Astrocyte (in vitro differentiated cells and primary cell): ENCODE measurements around the gene SKAP2. TPM values are rescaled to one million over a fixed set of nuclear protein-coding genes. Genes with fewer than 3 reads are reported as not detected.
"Not testable (repeated sequence)": the region's sequence is repeated elsewhere in the genome, so short reads cannot be mapped to it uniquely, and the experiment has no call there.

Experiments
- DNase-seq: peaks from one replicate; pipeline ENCODE4 v3.0.0-alpha.2; 2010; ENCODE audit warnings: low read depth
- FAIRE-seq: peaks from 2 replicates; lab custom pipeline; 2011; peaks lifted over from hg19 to GRCh38; lab: Jason Lieb, UNC
- H2AFZ ChIP-seq: 2 replicates; pipeline ENCODE4 v1.6.0; 2012; ENCODE audit warnings: low read depth, low read length, inconsistent platforms
- H3K27ac ChIP-seq: 2 replicates; pipeline ENCODE4 v1.5.1; 2011; ENCODE audit warnings: low read depth, low read length, inconsistent platforms
- H3K27me3 ChIP-seq: 2 replicates; pipeline ENCODE4 v1.6.0; 2011; ENCODE audit warnings: low read length, inconsistent platforms; ENCODE audit not compliant: insufficient read depth
- H3K36me3 ChIP-seq: 2 replicates; pipeline ENCODE4 v1.5.1; 2011; ENCODE audit warnings: low read length, inconsistent platforms; ENCODE audit not compliant: insufficient read depth
- H3K4me1 ChIP-seq: 2 replicates; pipeline ENCODE4 v1.5.1; 2011; ENCODE audit warnings: low read length, inconsistent platforms; ENCODE audit not compliant: insufficient read depth
- H3K4me2 ChIP-seq: 2 replicates; pipeline ENCODE4 v1.6.0; 2012; ENCODE audit warnings: low read length, inconsistent platforms
- H3K4me3 ChIP-seq: 2 replicates; pipeline ENCODE4 v1.5.1; 2011; ENCODE audit warnings: low read depth, mild to moderate bottlenecking, low read length, inconsistent platforms; ENCODE audit not compliant: insufficient read depth
- H3K79me2 ChIP-seq: 2 replicates; pipeline ENCODE4 v1.6.0; 2012; ENCODE audit warnings: mild to moderate bottlenecking, low read length, inconsistent platforms; ENCODE audit not compliant: insufficient read depth
- H3K9ac ChIP-seq: 2 replicates; pipeline ENCODE4 v1.6.0; 2012; ENCODE audit warnings: mild to moderate bottlenecking, low read length, inconsistent platforms
- H3K9me3 ChIP-seq: 2 replicates; pipeline ENCODE4 v1.5.1; 2012; ENCODE audit warnings: low read depth, mild to moderate bottlenecking, low read length, inconsistent platforms; ENCODE audit not compliant: insufficient read depth
- H4K20me1 ChIP-seq: 2 replicates; pipeline ENCODE4 v1.6.0; 2012; ENCODE audit warnings: low read length, inconsistent platforms; ENCODE audit not compliant: insufficient read depth
- H3K27ac Mint-ChIP-seq: one replicate; pipeline ENCODE4 v1.8.0; 2021; ENCODE audit warnings: mild to moderate bottlenecking, mixed read lengths; ENCODE audit not compliant: unreplicated experiment
- H3K27me3 Mint-ChIP-seq: one replicate; pipeline ENCODE4 v1.8.0; 2021; ENCODE audit warnings: low read depth, mixed read lengths; ENCODE audit not compliant: unreplicated experiment
- H3K36me3 Mint-ChIP-seq: one replicate; pipeline ENCODE4 v1.8.0; 2021; ENCODE audit warnings: low read depth, mixed read lengths; ENCODE audit not compliant: unreplicated experiment
- H3K4me1 Mint-ChIP-seq: one replicate; pipeline ENCODE4 v1.8.0; 2021; ENCODE audit warnings: low read depth, mixed read lengths; ENCODE audit not compliant: unreplicated experiment
- H3K4me3 Mint-ChIP-seq: one replicate; pipeline ENCODE4 v1.8.0; 2021; ENCODE audit warnings: mild to moderate bottlenecking, moderate library complexity, mixed read lengths; ENCODE audit not compliant: unreplicated experiment
- H3K9me3 Mint-ChIP-seq: one replicate; pipeline ENCODE4 v1.8.0; 2021; ENCODE audit warnings: mild to moderate bottlenecking, mixed read lengths; ENCODE audit not compliant: unreplicated experiment
- EZH2 ChIP-seq: IDR thresholded peaks from 2 replicates; pipeline ENCODE4 v1.6.1; 2012; ENCODE audit warnings: mild to moderate bottlenecking, low read length, inconsistent platforms; ENCODE audit not compliant: insufficient read depth
- total RNA-seq: library from RNA; stranded (reverse); gene quantifications from 2 replicates; pipeline ENCODE4 v1.2.1, GENCODE V29; 2021
- TF ChIP-seq, protein P1 (sequence below): IDR thresholded peaks from 2 replicates; pipeline ENCODE4 v1.5.1; 2011; ENCODE audit warnings: low read depth, mild to moderate bottlenecking, inconsistent platforms, low read length, moderate library complexity; ENCODE audit not compliant: insufficient read depth

SKAP2 gene
- total RNA-seq, 1 donor from 2014 or later = 10.1 TPM

DNA sequence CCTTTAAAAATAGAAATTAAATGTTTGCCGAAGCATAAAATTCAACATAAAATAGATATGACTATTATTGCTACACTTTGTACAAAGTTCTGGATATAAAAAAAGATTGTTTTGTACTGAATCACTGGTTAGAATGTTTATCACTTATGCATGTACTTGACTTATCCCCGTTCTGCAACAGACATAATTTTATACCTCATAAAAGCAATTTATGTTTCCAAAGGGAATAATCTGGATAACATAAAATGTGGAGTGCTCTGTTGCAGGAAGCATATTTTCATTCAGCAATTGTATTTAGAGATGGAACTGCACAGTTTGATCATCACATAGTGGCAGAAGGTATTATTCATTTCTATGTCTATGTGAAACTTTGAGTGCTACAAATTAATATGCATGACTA, 21.5 kb downstream of the SKAP2 start:
- no peaks in the 10 kb centered on the region for H3K36me3 Mint-ChIP-seq
- no peaks in the 10 kb centered on the region for H3K4me1 Mint-ChIP-seq
- Histone ChIP-seq H3K4me2 (no peak overlapping the region), H3K27me3 (peaks cover 2% of the 10 kb centered on the region), H3K4me3 (no peak overlapping the region), H2AFZ (no peak overlapping the region), H4K20me1 (no peaks in the 10 kb centered on the region), H3K36me3 (no peaks in the 10 kb centered on the region), H3K9ac (no peak overlapping the region), H3K4me1 (no peaks in the 10 kb centered on the region), H3K27ac (no peak overlapping the region), H3K9me3 (no peaks in the 10 kb centered on the region), H3K79me2 (no peaks in the 10 kb centered on the region)
- no peak overlapping the region for H3K27ac Mint-ChIP-seq
- H3K9me3 Mint-ChIP-seq = no peaks in the 10 kb centered on the region
- no peak for TF ChIP-seq EZH2
- TF ChIP-seq, protein P1, sequence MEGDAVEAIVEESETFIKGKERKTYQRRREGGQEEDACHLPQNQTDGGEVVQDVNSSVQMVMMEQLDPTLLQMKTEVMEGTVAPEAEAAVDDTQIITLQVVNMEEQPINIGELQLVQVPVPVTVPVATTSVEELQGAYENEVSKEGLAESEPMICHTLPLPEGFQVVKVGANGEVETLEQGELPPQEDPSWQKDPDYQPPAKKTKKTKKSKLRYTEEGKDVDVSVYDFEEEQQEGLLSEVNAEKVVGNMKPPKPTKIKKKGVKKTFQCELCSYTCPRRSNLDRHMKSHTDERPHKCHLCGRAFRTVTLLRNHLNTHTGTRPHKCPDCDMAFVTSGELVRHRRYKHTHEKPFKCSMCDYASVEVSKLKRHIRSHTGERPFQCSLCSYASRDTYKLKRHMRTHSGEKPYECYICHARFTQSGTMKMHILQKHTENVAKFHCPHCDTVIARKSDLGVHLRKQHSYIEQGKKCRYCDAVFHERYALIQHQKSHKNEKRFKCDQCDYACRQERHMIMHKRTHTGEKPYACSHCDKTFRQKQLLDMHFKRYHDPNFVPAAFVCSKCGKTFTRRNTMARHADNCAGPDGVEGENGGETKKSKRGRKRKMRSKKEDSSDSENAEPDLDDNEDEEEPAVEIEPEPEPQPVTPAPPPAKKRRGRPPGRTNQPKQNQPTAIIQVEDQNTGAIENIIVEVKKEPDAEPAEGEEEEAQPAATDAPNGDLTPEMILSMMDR = no peak
- no peak overlapping the region for H3K4me3 Mint-ChIP-seq
- no peaks in the 10 kb centered on the region for H3K27me3 Mint-ChIP-seq
- FAIRE-seq (no peak), DNase-seq (no peak)

DNA sequence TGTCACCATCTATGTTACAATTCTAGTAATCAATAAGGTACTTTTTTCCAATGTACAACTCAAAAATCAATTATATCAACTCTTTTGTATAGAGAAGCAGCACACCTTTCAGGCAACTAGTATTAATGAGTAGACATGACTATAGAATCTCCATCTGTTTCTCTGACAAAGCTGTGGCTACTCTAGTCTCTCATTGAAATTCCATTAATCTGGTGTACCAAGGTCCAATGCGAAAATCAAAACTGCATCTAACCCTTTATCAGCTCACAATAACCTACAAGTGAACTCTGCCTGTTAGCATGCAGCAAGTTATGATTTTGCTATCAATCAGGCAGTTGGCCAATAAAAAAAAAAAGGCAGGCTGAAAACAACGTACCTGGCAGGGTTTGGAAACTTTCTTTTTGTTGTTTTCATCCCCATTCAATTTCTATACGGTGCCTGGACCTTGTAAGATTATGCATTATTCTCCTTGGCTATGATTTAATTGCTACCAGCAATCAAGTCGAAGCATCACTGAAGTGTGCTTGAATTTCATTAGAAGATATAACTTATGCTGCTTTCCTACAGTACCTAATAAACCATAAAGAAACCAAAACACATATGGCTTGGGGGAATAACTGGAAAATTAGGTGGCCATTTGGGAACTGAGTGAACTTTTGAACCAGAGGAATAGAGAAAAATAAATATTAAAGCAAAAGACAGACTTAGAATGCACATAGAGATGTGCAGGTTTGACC, 23.2 kb downstream of the SKAP2 start:
- no peak overlapping the region for H3K4me3 Mint-ChIP-seq
- H3K27ac Mint-ChIP-seq = no peak overlapping the region
- Histone ChIP-seq H3K4me3 (no peak overlapping the region), H3K9me3 (no peaks in the 10 kb centered on the region), H3K4me1 (no peaks in the 10 kb centered on the region), H3K27me3 (peaks cover 2% of the 10 kb centered on the region), H2AFZ (no peak overlapping the region), H4K20me1 (no peaks in the 10 kb centered on the region), H3K36me3 (no peaks in the 10 kb centered on the region), H3K9ac (no peak overlapping the region), H3K4me2 (no peak overlapping the region), H3K79me2 (no peaks in the 10 kb centered on the region), H3K27ac (no peak overlapping the region)
- TF ChIP-seq, protein P1 = no peak
- no peak for TF ChIP-seq EZH2
- H3K27me3 Mint-ChIP-seq = no peaks in the 10 kb centered on the region
- no peak for FAIRE-seq
- H3K9me3 Mint-ChIP-seq = peaks cover 3% of the 10 kb centered on the region
- no peak for DNase-seq
- H3K4me1 Mint-ChIP-seq = no peaks in the 10 kb centered on the region
- peaks cover 11% of the 10 kb centered on the region for H3K36me3 Mint-ChIP-seq

DNA sequence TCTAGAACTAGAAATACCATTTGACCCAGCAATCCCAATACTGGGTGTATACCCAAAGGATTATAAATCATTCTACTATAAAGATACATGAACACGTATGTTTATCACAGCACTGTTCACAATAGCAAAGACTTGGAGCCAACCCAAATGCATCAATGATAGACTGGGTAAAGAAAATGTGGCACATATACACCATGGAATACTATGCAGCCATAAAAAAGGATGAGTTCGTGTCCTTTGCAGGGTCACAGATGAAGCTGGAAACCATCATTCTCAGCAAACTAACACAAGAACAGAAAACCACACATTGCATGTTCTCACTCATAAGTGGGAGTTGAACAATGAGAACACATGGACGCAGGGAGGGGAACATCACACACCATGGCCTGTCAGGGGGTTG, 27.6 kb downstream of the SKAP2 start:
- H3K4me3 Mint-ChIP-seq, DNase-seq, H3K9me3 ChIP-seq, H3K27ac ChIP-seq, H3K27ac Mint-ChIP-seq, H2AFZ ChIP-seq, H3K4me1 Mint-ChIP-seq, H3K4me3 ChIP-seq, H3K27me3 ChIP-seq, H3K36me3 ChIP-seq, H3K4me1 ChIP-seq, H3K79me2 ChIP-seq, H3K4me2 ChIP-seq, H4K20me1 ChIP-seq, H3K9ac ChIP-seq, H3K27me3 Mint-ChIP-seq, FAIRE-seq: not testable (repeated sequence)
- Mint-ChIP-seq H3K36me3 (peaks cover 15% of the 10 kb centered on the region), H3K9me3 (peaks cover 18% of the 10 kb centered on the region)
